K562 (cell line): ENCODE measurements around the gene GRB14. TPM values are rescaled to one million over a fixed set of nuclear protein-coding genes. Genes with fewer than 3 reads are reported as not detected.

Source experiments
- ATAC-seq: fragments of 200-7000 bp; cut with Tn5 transposase; 3 replicates; pipeline ENCODE4 v1.9.1; 2020; ENCODE audit warnings: moderate library complexity
- BruUV-seq: library from RNA; stranded (reverse); fragments of 400-500 nt; replicated peaks from 2 replicates; lab custom pipeline; 2021; lab: Mats Ljungman, UMichigan
- CTCF ChIA-PET: fragments of 300-600 bp; formaldehyde crosslinking; extraction: SDS; loops from one replicate; lab custom pipeline; 2021; ENCODE audit warnings: low intra/inter-chr PET ratio; lab: Yijun Ruan, JAX
- POLR2A ChIA-PET: fragments of 300-600, 350-650 bp; sonication (Branson Sonifier 250); formaldehyde crosslinking; extraction: SDS; loops from one replicate; lab custom pipeline; 2021; ENCODE audit warnings: antibody characterized with exemption, inconsistent platforms; lab: Yijun Ruan, JAX
- DNase-seq, 4 experiments: peaks; one replicate each; pipeline versions ENCODE4 v3.0.0 to v3.0.0-alpha.2; 2011 to 2018; ENCODE audit warnings: low spot score in 3 of 4, mixed read lengths in 3 of 4; ENCODE audit errors: extremely low read depth in 1 of 4
- FAIRE-seq: peaks from 2 replicates; lab custom pipeline; 2011; peaks lifted over from hg19 to GRCh38; lab: Jason Lieb, UNC
- H2AFZ ChIP-seq: 2 replicates; pipeline ENCODE4 v1.6.0; 2011; ENCODE audit warnings: low read depth, low read length, control low read depth, inconsistent platforms
- H3K27ac ChIP-seq: fragments of 200-600 bp; 3 replicates; pipeline ENCODE4 v1.8.0; 2011; ENCODE audit warnings: low read depth, mild to moderate bottlenecking, control low read depth, inconsistent platforms, low read length, moderate library complexity, mixed read lengths; ENCODE audit errors: extremely low read depth
- H3K27me3 ChIP-seq, 2 experiments: fragments of 300-600 bp in 1 of 2; 2 replicates in 1 of 2; 3 replicates in 1 of 2; pipeline versions ENCODE4 v1.6.0 to v1.8.0; 2011; ENCODE audit warnings: inconsistent platforms in 2 of 2, low read length in 2 of 2, mild to moderate bottlenecking in 1 of 2, mixed read lengths in 1 of 2, moderate library complexity in 1 of 2; ENCODE audit not compliant: control insufficient read depth in 2 of 2, insufficient read depth in 2 of 2
- H3K36me3 ChIP-seq: fragments of 300-600 bp; 3 replicates; pipeline ENCODE4 v1.8.0; 2011; ENCODE audit warnings: mild to moderate bottlenecking, low read length, inconsistent platforms; ENCODE audit not compliant: control insufficient read depth, insufficient read depth
- H3K4me1 ChIP-seq, 2 experiments: fragments of 200-600 bp in 1 of 2; replicated peaks in 1 of 2; 2 replicates in 1 of 2; 3 replicates in 1 of 2; pipeline versions ENCODE4 v1.5.1 to v1.8.0; 2011; ENCODE audit warnings: inconsistent platforms in 2 of 2, low read length in 2 of 2, mild to moderate bottlenecking in 1 of 2, mixed read lengths in 1 of 2, moderate library complexity in 1 of 2; ENCODE audit not compliant: control insufficient read depth in 2 of 2, insufficient read depth in 2 of 2
- H3K4me2 ChIP-seq: 2 replicates; pipeline ENCODE4 v1.6.1; 2011; ENCODE audit warnings: low read length, control low read depth, inconsistent platforms, mixed read lengths; ENCODE audit not compliant: insufficient read depth
- H3K4me3 ChIP-seq: fragments of 200-600 bp; sonication (generic), shearing (Covaris generic); 2 replicates; pipeline ENCODE4 v1.5.1; 2016; ENCODE audit warnings: control low read depth, inconsistent platforms
- H3K79me2 ChIP-seq: fragments of 200-600 bp; 3 replicates; pipeline ENCODE4 v1.8.0; 2011; ENCODE audit warnings: low read length, inconsistent platforms; ENCODE audit not compliant: control insufficient read depth, insufficient read depth
- H3K9ac ChIP-seq, 2 experiments: 2 replicates each; pipeline versions ENCODE4 v1.6.0 to v1.6.1; 2011; ENCODE audit warnings: low read depth in 2 of 2, low read length in 2 of 2, control low read depth in 1 of 2, inconsistent platforms in 1 of 2, mild to moderate bottlenecking in 1 of 2, mixed read lengths in 1 of 2; ENCODE audit not compliant: insufficient read depth in 1 of 2
- H3K9me1 ChIP-seq: one replicate; pipeline ENCODE4 v1.6.0; 2011; ENCODE audit warnings: inconsistent platforms, mild to moderate bottlenecking, low read length, moderate library complexity; ENCODE audit not compliant: control insufficient read depth, insufficient read depth
- H3K9me3 ChIP-seq: replicated peaks from 2 replicates; pipeline ENCODE4 v1.5.1; 2011; ENCODE audit warnings: low read depth, low read length, inconsistent platforms; ENCODE audit not compliant: control insufficient read depth, insufficient read depth
- H4K20me1 ChIP-seq: replicated peaks from 2 replicates; pipeline ENCODE4 v1.6.1; 2011; ENCODE audit warnings: low read length, inconsistent platforms, mixed read lengths; ENCODE audit not compliant: control insufficient read depth, insufficient read depth
- CBFA2T2 ChIP-seq: fragments of 450-650 bp; conservative IDR thresholded peaks from 2 replicates; pipeline ENCODE4 v1.6.1; 2017; ENCODE audit warnings: mild to moderate bottlenecking
- HDAC2 ChIP-seq: fragments of 450-650 bp; IDR thresholded peaks from 2 replicates; pipeline ENCODE4 v1.6.1; 2016; ENCODE audit warnings: mild to moderate bottlenecking
- TEAD4 ChIP-seq, 2 experiments: sonication (generic) in 1 of 2; formaldehyde crosslinking in 1 of 2; IDR thresholded peaks; 2 replicates each; pipeline versions ENCODE4 v1.6.1 to v1.8.0; 2012 to 2022; ENCODE audit warnings: borderline replicate concordance in 1 of 2, inconsistent platforms in 1 of 2, low read length in 1 of 2, mild to moderate bottlenecking in 1 of 2, missing genetic modification reagents in 1 of 2
- ZNF311 ChIP-seq: fragments of 250-450 bp; sonication (Bioruptor Pico); IDR thresholded peaks from 2 replicates; pipeline ENCODE4 v1.4.0; 2020; ENCODE audit warnings: mild to moderate bottlenecking, moderate library complexity
- WGBS: fragments of 100-300 bp; shearing (Covaris generic); methylation state at CpG from one replicate; pipeline ENCODE4 v1.1.6; 2016; ENCODE audit warnings: low coverage, mixed read lengths; ENCODE audit not compliant: insufficient coverage; ENCODE audit errors: missing lambda C conversion rate; 5-methylcytosine and 5-hydroxymethylcytosine counted together
- in situ Hi-C: fragments of 300-500 bp; cut with MboI; formaldehyde crosslinking; loops from 4 replicates; pipeline ENCODE4 v1.15.0; 2018; ENCODE audit warnings: inconsistent platforms, mixed read lengths
- intact Hi-C: fragments of 100-400 bp; cut with micrococcal nuclease; formaldehyde crosslinking; loops from 2 replicates; pipeline ENCODE4 v1.14.2; 2022
- polyA plus RNA-seq, 8 experiments: library from polyadenylated mRNA; depleted of rRNA in 4 of 8; stranded (reverse) in 5 of 8; unstranded in 3 of 8; fragments of >200 nt; fragmentation: Nextera tagmentation in 2 of 8; fragmentation: Illumina TruSeq in 1 of 8; extraction: Ambion mirVana in 2 of 8; extraction: Trizol in 1 of 8; gene quantifications; 2 replicates each; pipeline versions ENCODE4 v1.2.1 to v1.2.3, GENCODE V29; 2011 to 2014; ENCODE audit warnings: inconsistent platforms in 1 of 8, missing spikeins in 1 of 8
- total RNA-seq, 7 experiments: library from RNA; depleted of rRNA in 6 of 7; stranded (reverse); fragments of >200 nt in 6 of 7; fragmentation: Illumina TruSeq in 2 of 7; extraction: Trizol in 2 of 7; gene quantifications; 2 replicates each; pipeline versions ENCODE4 v1.2.1 to v1.2.3, GENCODE V29; 2011 to 2021; ENCODE audit warnings: low replicate concordance in 1 of 7
- TF ChIP-seq, protein P1 (sequence below), 2 experiments: fragments of 450-650 bp in 1 of 2; sonication (generic) in 1 of 2; formaldehyde crosslinking in 1 of 2; IDR thresholded peaks in 1 of 2; conservative IDR thresholded peaks in 1 of 2; 2 replicates each; pipeline versions ENCODE4 v1.6.1 to v1.8.1; 2016 to 2023; ENCODE audit warnings: mild to moderate bottlenecking in 2 of 2, moderate library complexity in 2 of 2, inconsistent platforms in 1 of 2, missing genetic modification reagents in 1 of 2
- TF ChIP-seq, protein P2 (sequence below), 3 experiments: IDR thresholded peaks in 2 of 3; conservative IDR thresholded peaks in 1 of 3; 2 replicates each; pipeline ENCODE4 v1.5.1; 2011 to 2012; ENCODE audit warnings: low read length in 3 of 3, mild to moderate bottlenecking in 3 of 3, control low read depth in 2 of 3, improper control_type of control experiment in 1 of 3, inconsistent platforms in 1 of 3, low read depth in 1 of 3, mixed read lengths in 1 of 3, moderate library complexity in 1 of 3; ENCODE audit not compliant: insufficient read depth in 2 of 3

Gene GRB14
- total and polyA plus RNA-seq, 9 of the 15 experiments (the other 6 are each of a cell fraction or from before 2014, with no cell fraction given) = not detected

DNA sequence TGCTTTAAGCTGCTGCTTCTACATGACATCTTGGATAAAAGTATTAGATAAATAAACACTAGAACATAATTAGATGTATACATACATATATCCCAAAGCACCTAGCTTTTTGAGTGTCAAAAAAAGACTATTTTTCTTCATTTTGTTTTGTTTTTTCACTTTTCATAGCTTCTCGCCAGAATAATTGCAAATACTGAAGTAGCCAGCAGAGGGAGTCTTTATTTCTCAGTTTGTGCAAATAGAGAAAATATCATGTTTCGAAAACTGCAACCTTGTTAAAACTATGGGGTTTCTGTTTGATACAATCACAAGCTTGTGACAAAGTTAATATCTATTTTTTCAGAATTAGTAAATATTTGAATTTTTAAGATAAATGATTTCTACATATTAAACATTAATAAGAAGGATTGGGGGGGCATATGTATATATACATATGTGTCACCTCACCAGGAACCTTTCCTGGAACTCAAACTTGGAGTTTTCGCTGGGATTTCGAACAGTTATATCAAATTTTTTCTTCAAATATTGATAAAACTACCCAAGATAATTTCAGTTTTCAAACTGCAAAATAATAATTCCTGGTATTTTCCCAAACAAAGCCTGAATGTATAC lies 61.0 kb downstream of the GRB14 start (continued):
- TF ChIP-seq, protein P1, sequence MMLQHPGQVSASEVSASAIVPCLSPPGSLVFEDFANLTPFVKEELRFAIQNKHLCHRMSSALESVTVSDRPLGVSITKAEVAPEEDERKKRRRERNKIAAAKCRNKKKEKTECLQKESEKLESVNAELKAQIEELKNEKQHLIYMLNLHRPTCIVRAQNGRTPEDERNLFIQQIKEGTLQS (IDR thresholded peaks at IDR 0.05) = no peak
- TF ChIP-seq, protein P1 (CRISPR knock-in tag; conservative IDR thresholded peaks at IDR 0.05) = no peak
- TF ChIP-seq ZNF311 = no peak
- TF ChIP-seq, protein P2, sequence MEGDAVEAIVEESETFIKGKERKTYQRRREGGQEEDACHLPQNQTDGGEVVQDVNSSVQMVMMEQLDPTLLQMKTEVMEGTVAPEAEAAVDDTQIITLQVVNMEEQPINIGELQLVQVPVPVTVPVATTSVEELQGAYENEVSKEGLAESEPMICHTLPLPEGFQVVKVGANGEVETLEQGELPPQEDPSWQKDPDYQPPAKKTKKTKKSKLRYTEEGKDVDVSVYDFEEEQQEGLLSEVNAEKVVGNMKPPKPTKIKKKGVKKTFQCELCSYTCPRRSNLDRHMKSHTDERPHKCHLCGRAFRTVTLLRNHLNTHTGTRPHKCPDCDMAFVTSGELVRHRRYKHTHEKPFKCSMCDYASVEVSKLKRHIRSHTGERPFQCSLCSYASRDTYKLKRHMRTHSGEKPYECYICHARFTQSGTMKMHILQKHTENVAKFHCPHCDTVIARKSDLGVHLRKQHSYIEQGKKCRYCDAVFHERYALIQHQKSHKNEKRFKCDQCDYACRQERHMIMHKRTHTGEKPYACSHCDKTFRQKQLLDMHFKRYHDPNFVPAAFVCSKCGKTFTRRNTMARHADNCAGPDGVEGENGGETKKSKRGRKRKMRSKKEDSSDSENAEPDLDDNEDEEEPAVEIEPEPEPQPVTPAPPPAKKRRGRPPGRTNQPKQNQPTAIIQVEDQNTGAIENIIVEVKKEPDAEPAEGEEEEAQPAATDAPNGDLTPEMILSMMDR (IDR thresholded peaks at IDR 0.05 in 2 of 3, conservative IDR thresholded peaks at IDR 0.05 in 1 of 3; ENCODE audit: insufficient read depth in 2 of 3, low read depth in 1 of 3, low read length in 3 of 3) = peak in 1 of 3 experiments; percentile 52; a peak in 3 of 6 replicates

DNA sequence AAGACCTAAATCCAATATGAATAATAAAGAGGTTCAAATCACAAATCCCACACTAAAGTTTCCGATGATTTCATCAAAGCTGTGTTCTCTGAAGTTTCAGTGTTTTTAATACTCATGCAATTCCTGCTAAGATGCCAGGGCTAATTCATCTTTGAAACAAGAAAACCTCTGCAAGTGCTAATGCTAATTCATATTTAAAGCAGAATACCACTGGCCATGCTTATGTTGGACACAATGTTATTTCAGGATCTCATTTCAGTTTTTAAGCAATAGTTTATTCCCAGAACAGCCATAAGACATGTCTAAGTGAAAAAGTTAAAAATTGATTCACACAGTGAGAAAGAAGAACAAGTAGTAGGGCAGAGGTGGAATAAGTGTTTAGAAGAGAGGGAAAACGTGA lies 62.8 kb downstream of the GRB14 start:
- H3K79me2 ChIP-seq = no peaks in the 10 kb centered on the region
- no peaks in the 10 kb centered on the region for H3K9me1 ChIP-seq
- no peak overlapping the region for H3K9ac ChIP-seq
- WGBS = 2% methylated on average over 2 of the region's 2 CpGs
- no peak overlapping the region for H3K27ac ChIP-seq
- TF ChIP-seq HDAC2 = no peak
- TF ChIP-seq TEAD4 (IDR thresholded peaks at IDR 0.05; ENCODE audit: low read length) = no peak
- no peak for TF ChIP-seq TEAD4 (CRISPR knock-in tag; IDR thresholded peaks at IDR 0.05; ENCODE audit: borderline replicate concordance)
- no peak for TF ChIP-seq CBFA2T2
- POLR2A ChIA-PET = no interaction called here
- ATAC-seq (no peak), DNase-seq (no peak), FAIRE-seq (no peak)
- CTCF ChIA-PET = no interaction called here
- no peaks in the 10 kb centered on the region; the same call in 1 of the 2 replicates for H3K9me3 ChIP-seq
- BruUV-seq = no TSS peak
- H3K4me2 ChIP-seq = no peak overlapping the region
- H4K20me1 ChIP-seq = no peaks in the 10 kb centered on the region
- intact Hi-C loops = no loop called here
- H3K36me3 ChIP-seq = no peaks in the 10 kb centered on the region
- H3K4me1 ChIP-seq = no peaks in the 10 kb centered on the region
- in situ Hi-C loops = no loop called here
- no peak overlapping the region for H3K4me3 ChIP-seq
- H2AFZ ChIP-seq = no peak overlapping the region
- H3K27me3 ChIP-seq = no peaks in the 10 kb centered on the region
